CD14-positive monocyte (primary cell): Measurements from ENCODE around the gene SEC14L1. TPM values are rescaled to one million over a fixed set of nuclear protein-coding genes. Genes with fewer than 3 reads are reported as not detected.

Experiments
- DNase-seq, 3 donors: peaks; one replicate each; pipeline ENCODE4 v3.0.0-alpha.2; 2011 to 2022
- H2AFZ ChIP-seq: 2 replicates; pipeline ENCODE4 v1.6.0; 2012; ENCODE audit warnings: mild to moderate bottlenecking, low read depth, low read length, inconsistent platforms; ENCODE audit not compliant: insufficient read depth, poor library complexity, severe bottlenecking
- H3K27ac ChIP-seq, 2 donors: 1 replicate in 1 of 2; 2 replicates in 1 of 2; pipeline ENCODE4 v1.5.1; 2012 to 2013; ENCODE audit warnings: low read length in 2 of 2, control low read depth in 1 of 2, inconsistent platforms in 1 of 2, low read depth in 1 of 2, mild to moderate bottlenecking in 1 of 2
- H3K27me3 ChIP-seq, 2 donors: one replicate each; pipeline versions ENCODE4 v1.6.0 to v1.6.1; 2011 to 2013; ENCODE audit warnings: low read length in 2 of 2; ENCODE audit not compliant: control insufficient read depth in 2 of 2, insufficient read depth in 2 of 2
- H3K36me3 ChIP-seq, 2 donors: replicated peaks in 1 of 2; 1 replicate in 1 of 2; 2 replicates in 1 of 2; pipeline versions ENCODE4 v1.5.1 to v1.6.1; 2012 to 2013; ENCODE audit warnings: low read length in 2 of 2, control low read depth in 1 of 2, inconsistent platforms in 1 of 2, mild to moderate bottlenecking in 1 of 2; ENCODE audit not compliant: insufficient read depth in 2 of 2, control insufficient read depth in 1 of 2
- H3K4me1 ChIP-seq, 2 donors: 1 replicate in 1 of 2; 2 replicates in 1 of 2; pipeline versions ENCODE4 v1.5.1 to v1.6.1; 2012 to 2013; ENCODE audit warnings: low read length in 2 of 2, control low read depth in 1 of 2, inconsistent platforms in 1 of 2, mild to moderate bottlenecking in 1 of 2, moderate library complexity in 1 of 2; ENCODE audit not compliant: insufficient read depth in 2 of 2, control insufficient read depth in 1 of 2
- H3K4me2 ChIP-seq: replicated peaks from 2 replicates; pipeline ENCODE3; 2012; ENCODE audit warnings: low read length, moderate library complexity, mild to moderate bottlenecking; ENCODE audit not compliant: poor library complexity, severe bottlenecking; ENCODE audit errors: extremely low read depth
- H3K4me3 ChIP-seq, 3 experiments: fragments of 200-600 bp in 1 of 3; sonication (generic) in 1 of 3; replicated peaks in 1 of 3; 1 replicate in 2 of 3; 2 replicates in 1 of 3; pipeline ENCODE4 v1.5.1; 2011 to 2013; ENCODE audit warnings: low read length in 3 of 3, mild to moderate bottlenecking in 3 of 3, control low read depth in 2 of 3, low read depth in 2 of 3, inconsistent platforms in 1 of 3, moderate library complexity in 1 of 3
- H3K79me2 ChIP-seq: 2 replicates; pipeline ENCODE4 v1.6.0; 2012; ENCODE audit warnings: mild to moderate bottlenecking, control low read depth, inconsistent platforms, low read length, moderate library complexity; ENCODE audit not compliant: insufficient read depth
- H3K9ac ChIP-seq: 2 replicates; pipeline ENCODE4 v1.6.0; 2017; ENCODE audit warnings: low read length, mild to moderate bottlenecking; ENCODE audit not compliant: insufficient read depth, poor library complexity, severe bottlenecking
- H3K9me3 ChIP-seq, 2 donors: replicated peaks in 1 of 2; 1 replicate in 1 of 2; 2 replicates in 1 of 2; pipeline versions ENCODE4 v1.5.1 to v1.6.1; 2012 to 2013; ENCODE audit warnings: low read length in 2 of 2, control low read depth in 1 of 2; ENCODE audit not compliant: control insufficient read depth in 1 of 2, insufficient read depth in 1 of 2
- H4K20me1 ChIP-seq: 2 replicates; pipeline ENCODE4 v1.6.0; 2012; ENCODE audit warnings: mild to moderate bottlenecking, low read length, control low read depth, moderate library complexity; ENCODE audit not compliant: insufficient read depth
- H3K27ac Mint-ChIP-seq, 7 donors: one replicate each; pipeline ENCODE4 v1.8.0; 2020; ENCODE audit warnings: mild to moderate bottlenecking in 7 of 7, mixed read lengths in 7 of 7, moderate library complexity in 6 of 7, inconsistent platforms in 2 of 7
- H3K27me3 Mint-ChIP-seq, 3 donors: one replicate each; pipeline ENCODE4 v1.8.0; 2021 to 2022; ENCODE audit warnings: low read depth in 3 of 3, mild to moderate bottlenecking in 3 of 3, mixed read lengths in 3 of 3, moderate library complexity in 3 of 3, inconsistent platforms in 1 of 3
- H3K36me3 Mint-ChIP-seq, 2 donors: one replicate each; pipeline ENCODE4 v1.8.0; 2020; ENCODE audit warnings: mixed read lengths in 2 of 2, inconsistent platforms in 1 of 2, mild to moderate bottlenecking in 1 of 2
- H3K4me1 Mint-ChIP-seq: one replicate; pipeline ENCODE4 v1.8.0; 2020; ENCODE audit warnings: mild to moderate bottlenecking, mixed read lengths
- H3K4me3 Mint-ChIP-seq, 2 donors: one replicate each; pipeline ENCODE4 v1.8.0; 2020; ENCODE audit warnings: mild to moderate bottlenecking in 2 of 2, mixed read lengths in 2 of 2, moderate library complexity in 1 of 2
- H3K9me3 Mint-ChIP-seq, 7 donors: one replicate each; pipeline ENCODE4 v1.8.0; 2020 to 2022; ENCODE audit warnings: mixed read lengths in 7 of 7, mild to moderate bottlenecking in 6 of 7, moderate library complexity in 6 of 7, inconsistent platforms in 2 of 7
- WGBS: methylation state at CpG from one replicate; pipeline ENCODE4 v1.1.5; 2013; ENCODE audit warnings: missing lambda C conversion rate; ENCODE audit not compliant: insufficient coverage; 5-methylcytosine and 5-hydroxymethylcytosine counted together
- intact Hi-C, 2 donors: fragments of 100-400 bp; cut with micrococcal nuclease; formaldehyde crosslinking; loops; one replicate each; pipeline versions ENCODE4 v1.15.0 to v1.15.1; 2023
- polyA plus RNA-seq, 3 donors: library from polyadenylated mRNA; depleted of rRNA in 1 of 3; unstranded in 2 of 3; stranded (reverse) in 1 of 3; fragments of 300-500 nt in 2 of 3; fragments of >200 nt in 1 of 3; fragmentation: Illumina TruSeq in 2 of 3; gene quantifications; 1 replicate in 2 of 3; 2 replicates in 1 of 3; pipeline ENCODE4 v1.2.3, GENCODE V29; 2012 to 2021
- TF ChIP-seq, protein P1 (sequence below): fragments of 200-600 bp; IDR thresholded peaks from one replicate; pipeline ENCODE4 v1.8.0; 2022; ENCODE audit warnings: antibody characterized with exemption, mild to moderate bottlenecking

Gene SEC14L1
- polyA plus RNA-seq, 3 donors: 34.1 to 76.4 (median 43.2) TPM

DNA sequence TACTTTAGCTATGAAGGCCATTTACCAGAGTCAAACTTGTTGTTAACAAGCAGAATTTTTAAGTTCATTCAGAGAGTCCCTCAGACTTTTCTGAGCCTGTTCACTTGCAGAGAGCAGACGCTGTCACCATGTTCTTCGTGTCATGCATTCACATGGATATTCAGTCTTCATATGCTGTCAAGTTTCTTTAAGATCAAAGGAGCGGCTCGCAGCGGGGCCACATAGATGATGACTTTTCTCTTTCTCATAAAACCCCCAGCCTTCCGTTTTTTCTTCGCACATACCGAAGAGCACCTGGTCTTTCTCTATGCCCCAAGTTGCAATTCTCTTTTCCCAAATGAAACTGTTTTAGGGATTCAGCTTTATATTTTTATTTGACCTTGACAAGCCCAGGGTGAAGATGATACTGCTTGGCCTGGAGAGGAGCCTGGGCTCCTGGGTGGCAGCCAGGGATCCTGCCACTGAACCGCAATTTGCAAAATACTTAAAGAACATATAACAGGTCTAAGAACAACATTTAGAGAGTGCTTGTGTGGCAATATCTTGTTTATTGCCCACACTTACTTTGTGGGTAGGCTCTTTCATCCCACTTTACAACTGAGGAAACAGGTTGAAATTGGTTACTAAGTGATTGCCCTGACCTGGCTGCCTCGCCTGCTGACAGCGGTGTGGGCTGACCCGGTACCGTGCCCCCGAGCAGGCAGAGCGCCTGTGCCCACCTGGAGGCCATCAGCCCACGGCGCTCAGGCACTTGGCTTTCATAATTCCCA lies 22.9 kb downstream of the SEC14L1 start:
- peaks cover 45 to 62% of the 10 kb centered on the region in 2 donors for H3K36me3 Mint-ChIP-seq
- H2AFZ ChIP-seq: no peak overlapping the region
- H3K9me3 Mint-ChIP-seq: peaks cover 11 to 34% (median 27%) of the 10 kb centered on the region in 7 donors
- peaks cover 0 to 2% (median 1%) of the 10 kb centered on the region in 3 donors for H3K27me3 Mint-ChIP-seq
- TF ChIP-seq, protein P1, sequence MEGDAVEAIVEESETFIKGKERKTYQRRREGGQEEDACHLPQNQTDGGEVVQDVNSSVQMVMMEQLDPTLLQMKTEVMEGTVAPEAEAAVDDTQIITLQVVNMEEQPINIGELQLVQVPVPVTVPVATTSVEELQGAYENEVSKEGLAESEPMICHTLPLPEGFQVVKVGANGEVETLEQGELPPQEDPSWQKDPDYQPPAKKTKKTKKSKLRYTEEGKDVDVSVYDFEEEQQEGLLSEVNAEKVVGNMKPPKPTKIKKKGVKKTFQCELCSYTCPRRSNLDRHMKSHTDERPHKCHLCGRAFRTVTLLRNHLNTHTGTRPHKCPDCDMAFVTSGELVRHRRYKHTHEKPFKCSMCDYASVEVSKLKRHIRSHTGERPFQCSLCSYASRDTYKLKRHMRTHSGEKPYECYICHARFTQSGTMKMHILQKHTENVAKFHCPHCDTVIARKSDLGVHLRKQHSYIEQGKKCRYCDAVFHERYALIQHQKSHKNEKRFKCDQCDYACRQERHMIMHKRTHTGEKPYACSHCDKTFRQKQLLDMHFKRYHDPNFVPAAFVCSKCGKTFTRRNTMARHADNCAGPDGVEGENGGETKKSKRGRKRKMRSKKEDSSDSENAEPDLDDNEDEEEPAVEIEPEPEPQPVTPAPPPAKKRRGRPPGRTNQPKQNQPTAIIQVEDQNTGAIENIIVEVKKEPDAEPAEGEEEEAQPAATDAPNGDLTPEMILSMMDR: no peak
- WGBS: 97% methylated on average over 13 of the region's 17 CpGs
- peaks cover 98% of the 10 kb centered on the region for H3K79me2 ChIP-seq
- peak overlapping the region in 1 of 2 donors; percentile 20 for H3K27ac ChIP-seq
- peak overlapping the region in 1 of 7 donors; percentile 1 for H3K27ac Mint-ChIP-seq
- peak overlapping the region; percentile 6 for H3K9ac ChIP-seq
- no peak overlapping the region for H3K4me3 Mint-ChIP-seq
- no peak for DNase-seq
- H3K4me1 ChIP-seq: peaks cover 14 to 28% of the 10 kb centered on the region in 2 donors
- H3K27me3 ChIP-seq: no peaks in the 10 kb centered on the region
- peaks cover 42% of the 10 kb centered on the region for H3K4me1 Mint-ChIP-seq
- H3K4me2 ChIP-seq: no peak overlapping the region
- peaks cover 8 to 65% of the 10 kb centered on the region in 2 donors for H3K36me3 ChIP-seq
- H3K4me3 ChIP-seq: no peak overlapping the region
- H4K20me1 ChIP-seq: peaks cover 100% of the 10 kb centered on the region
- peaks cover 20 to 21% of the 10 kb centered on the region in 2 donors for H3K9me3 ChIP-seq
- intact Hi-C loops: no loop called here

DNA sequence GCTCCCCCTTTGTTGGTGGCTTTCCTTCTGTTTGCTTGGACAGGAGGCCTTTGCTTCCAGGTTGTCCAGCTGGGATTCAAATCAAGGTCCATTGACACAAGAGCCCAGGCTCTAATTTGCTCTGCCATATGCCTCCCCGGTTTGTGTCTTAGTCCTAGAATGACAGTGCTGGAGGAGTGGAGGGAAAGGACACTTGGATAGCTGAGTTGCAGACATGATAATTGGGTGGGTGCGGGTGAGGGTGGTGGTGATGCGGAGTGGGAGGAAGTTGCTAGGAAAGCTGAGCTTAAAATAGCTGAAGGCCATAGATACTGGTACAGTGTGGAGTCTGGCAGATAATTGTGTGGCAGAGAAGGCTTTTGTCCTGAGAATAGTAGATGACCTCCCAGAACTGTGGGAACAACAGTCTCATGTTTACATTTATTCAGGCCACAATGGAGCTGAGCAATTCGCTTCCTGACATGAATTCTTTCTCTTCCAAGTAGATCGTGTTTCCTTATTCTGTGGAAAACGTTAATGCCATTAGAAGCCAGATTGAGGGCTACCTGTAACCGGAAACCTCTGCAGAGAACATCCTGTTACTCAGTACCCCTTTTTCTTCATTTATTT lies 23.8 kb downstream of the SEC14L1 start:
- TF ChIP-seq, protein P1: no peak
- Histone ChIP-seq H3K4me3 (no peak overlapping the region), H4K20me1 (peaks cover 100% of the 10 kb centered on the region), H3K9me3 (peaks cover 28 to 30% of the 10 kb centered on the region in 2 donors), H3K4me2 (no peak overlapping the region), H3K36me3 (peaks cover 8 to 74% of the 10 kb centered on the region in 2 donors), H3K4me1 (peaks cover 14 to 28% of the 10 kb centered on the region in 2 donors), H3K79me2 (peaks cover 100% of the 10 kb centered on the region), H3K27ac (peak overlapping the region in 1 of 2 donors; percentile 20), H2AFZ (no peak overlapping the region), H3K27me3 (no peaks in the 10 kb centered on the region), H3K9ac (peak overlapping the region; percentile 6)
- peaks cover 39% of the 10 kb centered on the region for H3K4me1 Mint-ChIP-seq
- H3K36me3 Mint-ChIP-seq: peaks cover 54 to 71% of the 10 kb centered on the region in 2 donors
- intact Hi-C loops: no loop called here
- peaks cover 0 to 2% (median 2%) of the 10 kb centered on the region in 3 donors for H3K27me3 Mint-ChIP-seq
- peaks cover 17 to 43% (median 36%) of the 10 kb centered on the region in 7 donors for H3K9me3 Mint-ChIP-seq
- H3K4me3 Mint-ChIP-seq: peak overlapping the region in 1 of 2 donors; percentile 31
- DNase-seq: no peak
- H3K27ac Mint-ChIP-seq: peak overlapping the region in 1 of 7 donors; percentile 39
- WGBS: 68% methylated on average over 4 of the region's 7 CpGs
